GM12878 (cell line): Measurements from ENCODE around the gene DAZAP1. TPM values are rescaled to one million over a fixed set of nuclear protein-coding genes. Genes with fewer than 3 reads are reported as not detected.

ENCODE experiments used
- ATAC-seq: fragments of 200-7000 bp; cut with Tn5 transposase; 3 replicates; pipeline ENCODE4 v1.9.1; 2020; ENCODE audit warnings: mild to moderate bottlenecking, moderate library complexity
- BruUV-seq: library from RNA; stranded (reverse); fragments of 400-500 nt; replicated peaks from 2 replicates; lab custom pipeline; 2021; lab: Mats Ljungman, UMichigan
- CTCF ChIA-PET: fragments of 300-600 bp; sonication (Branson Sonifier 250); formaldehyde crosslinking; extraction: SDS; loops from one replicate; lab custom pipeline; 2021; ENCODE audit warnings: inconsistent platforms; lab: Yijun Ruan, JAX
- POLR2A ChIA-PET: fragments of 350-600 bp; formaldehyde crosslinking; extraction: SDS; loops from one replicate; lab custom pipeline; 2021; ENCODE audit warnings: inconsistent platforms; lab: Charles Lee
- RAD21 ChIA-PET: fragments of 300-600 bp; sonication (Branson Sonifier 250); formaldehyde crosslinking; loops from one replicate; lab custom pipeline; 2023; ENCODE audit warnings: antibody characterized with exemption; ENCODE audit not compliant: unreplicated experiment; lab: Charles Lee
- SMC1A ChIA-PET: fragments of 300-600 bp; sonication (Branson Sonifier 250); formaldehyde crosslinking; loops from one replicate; lab custom pipeline; 2023; ENCODE audit not compliant: unreplicated experiment, uncharacterized antibody; lab: Charles Lee
- DNase-seq: peaks from one replicate; pipeline ENCODE4 v3.0.0-alpha.2; 2011; ENCODE audit warnings: low read depth, low spot score
- FAIRE-seq: peaks from 3 replicates; lab custom pipeline; 2011; peaks lifted over from hg19 to GRCh38; lab: Jason Lieb, UNC
- H2AFZ ChIP-seq: 2 replicates; pipeline ENCODE4 v1.6.0; 2011; ENCODE audit warnings: low read depth, low read length, control low read depth; ENCODE audit not compliant: control insufficient read depth
- H3K27ac ChIP-seq: 2 replicates; pipeline ENCODE4 v1.5.1; 2011; ENCODE audit warnings: control low read depth; ENCODE audit not compliant: control insufficient read depth, insufficient read depth
- H3K27me3 ChIP-seq, 2 experiments: replicated peaks in 1 of 2; 2 replicates each; pipeline versions ENCODE4 v1.6.0 to v1.6.1; 2011; ENCODE audit warnings: low read length in 1 of 2; ENCODE audit not compliant: control insufficient read depth in 2 of 2, insufficient read depth in 2 of 2
- H3K36me3 ChIP-seq, 2 experiments: 2 replicates each; pipeline ENCODE4 v1.5.1; 2011; ENCODE audit warnings: low read length in 1 of 2; ENCODE audit not compliant: control insufficient read depth in 2 of 2, insufficient read depth in 2 of 2
- H3K4me1 ChIP-seq: 2 replicates; pipeline ENCODE4 v1.6.1; 2011; ENCODE audit warnings: mild to moderate bottlenecking, low read length, moderate library complexity, mixed read lengths; ENCODE audit not compliant: control insufficient read depth, insufficient read depth
- H3K4me2 ChIP-seq: 2 replicates; pipeline ENCODE4 v1.6.0; 2011; ENCODE audit warnings: control low read depth; ENCODE audit not compliant: control insufficient read depth, insufficient read depth
- H3K4me3 ChIP-seq: fragments of 200-600 bp; sonication (generic); 2 replicates; pipeline ENCODE4 v1.5.1; 2016
- H3K79me2 ChIP-seq: 2 replicates; pipeline ENCODE4 v1.6.0; 2011; ENCODE audit warnings: low read length; ENCODE audit not compliant: control insufficient read depth, insufficient read depth
- H3K9ac ChIP-seq: 2 replicates; pipeline ENCODE4 v1.8.0; 2011; ENCODE audit warnings: low read length, control low read depth, mixed read lengths; ENCODE audit not compliant: control insufficient read depth, insufficient read depth
- H3K9me3 ChIP-seq: replicated peaks from 3 replicates; pipeline ENCODE4 v1.5.1; 2011; ENCODE audit warnings: mild to moderate bottlenecking, low read length; ENCODE audit not compliant: control insufficient read depth, insufficient read depth
- H4K20me1 ChIP-seq: 2 replicates; pipeline ENCODE4 v1.6.0; 2011; ENCODE audit not compliant: control insufficient read depth, insufficient read depth
- BACH1 ChIP-seq: fragments of 450-650 bp; IDR thresholded peaks from 2 replicates; pipeline ENCODE4 v1.6.1; 2017; ENCODE audit warnings: mild to moderate bottlenecking, borderline replicate concordance
- NFYB ChIP-seq: IDR thresholded peaks from 2 replicates; pipeline ENCODE4 v1.6.1; 2011; ENCODE audit warnings: low read depth, mild to moderate bottlenecking, low read length, improper control_type of control experiment, moderate library complexity; ENCODE audit not compliant: insufficient read depth
- POLR2A ChIP-seq: IDR thresholded peaks from 2 replicates; pipeline ENCODE4 v1.6.1; 2011; ENCODE audit warnings: low read depth, mild to moderate bottlenecking, low read length
- RBBP5 ChIP-seq: fragments of 200-600 bp; sonication (generic); conservative IDR thresholded peaks from 2 replicates; pipeline ENCODE4 v1.6.1; 2016
- YBX1 ChIP-seq: fragments of 450-650 bp; IDR thresholded peaks from 2 replicates; pipeline ENCODE4 v1.6.1; 2016; ENCODE audit warnings: antibody characterized with exemption
- WGBS: methylation state at CpG from one replicate; pipeline ENCODE4 v1.1.6; 2016; ENCODE audit warnings: low lambda C conversion rate; ENCODE audit not compliant: insufficient replicate concordance, insufficient coverage; ENCODE audit errors: missing lambda C conversion rate; 5-methylcytosine and 5-hydroxymethylcytosine counted together
- in situ Hi-C: fragments of 300-500 bp; cut with MboI; formaldehyde crosslinking; loops from 9 replicates; pipeline ENCODE4 v1.14.3; 2018; ENCODE audit warnings: mixed read lengths
- intact Hi-C: fragments of 100-400 bp; cut with micrococcal nuclease; formaldehyde crosslinking; loops from one replicate; pipeline ENCODE4 v1.14.2; 2022; ENCODE audit not compliant: unreplicated experiment
- polyA plus RNA-seq, 11 experiments: library from polyadenylated mRNA; depleted of rRNA in 4 of 11; unstranded in 6 of 11; stranded (reverse) in 5 of 11; fragments of >200 nt; fragmentation: Nextera tagmentation in 4 of 11; fragmentation: Illumina TruSeq in 1 of 11; extraction: Ambion mirVana in 4 of 11; extraction: Trizol in 1 of 11; gene quantifications; 1 replicate in 1 of 11; 2 replicates in 10 of 11; pipeline versions ENCODE4 v1.2.1 to v1.2.3, GENCODE V29; 2011 to 2016; ENCODE audit warnings: inconsistent platforms in 2 of 11, missing spikeins in 2 of 11, low read depth in 1 of 11
- total RNA-seq, 4 experiments: library from RNA; depleted of rRNA in 3 of 4; stranded (reverse); fragments of >200 nt in 3 of 4; fragmentation: Illumina TruSeq in 1 of 4; extraction: Trizol in 1 of 4; gene quantifications; 2 replicates each; pipeline versions ENCODE4 v1.2.1 to v1.2.3, GENCODE V29; 2013 to 2021
- TF ChIP-seq, protein P1 (sequence below): fragments of 450-650 bp; IDR thresholded peaks from 2 replicates; pipeline ENCODE4 v1.6.1; 2016; ENCODE audit warnings: mild to moderate bottlenecking

The DAZAP1 gene
- total and polyA plus RNA-seq, 10 of the 15 experiments (the other 5 are each of a cell fraction or from before 2014, with no cell fraction given): 9.9 to 240 (median 92.3) TPM

DNA sequence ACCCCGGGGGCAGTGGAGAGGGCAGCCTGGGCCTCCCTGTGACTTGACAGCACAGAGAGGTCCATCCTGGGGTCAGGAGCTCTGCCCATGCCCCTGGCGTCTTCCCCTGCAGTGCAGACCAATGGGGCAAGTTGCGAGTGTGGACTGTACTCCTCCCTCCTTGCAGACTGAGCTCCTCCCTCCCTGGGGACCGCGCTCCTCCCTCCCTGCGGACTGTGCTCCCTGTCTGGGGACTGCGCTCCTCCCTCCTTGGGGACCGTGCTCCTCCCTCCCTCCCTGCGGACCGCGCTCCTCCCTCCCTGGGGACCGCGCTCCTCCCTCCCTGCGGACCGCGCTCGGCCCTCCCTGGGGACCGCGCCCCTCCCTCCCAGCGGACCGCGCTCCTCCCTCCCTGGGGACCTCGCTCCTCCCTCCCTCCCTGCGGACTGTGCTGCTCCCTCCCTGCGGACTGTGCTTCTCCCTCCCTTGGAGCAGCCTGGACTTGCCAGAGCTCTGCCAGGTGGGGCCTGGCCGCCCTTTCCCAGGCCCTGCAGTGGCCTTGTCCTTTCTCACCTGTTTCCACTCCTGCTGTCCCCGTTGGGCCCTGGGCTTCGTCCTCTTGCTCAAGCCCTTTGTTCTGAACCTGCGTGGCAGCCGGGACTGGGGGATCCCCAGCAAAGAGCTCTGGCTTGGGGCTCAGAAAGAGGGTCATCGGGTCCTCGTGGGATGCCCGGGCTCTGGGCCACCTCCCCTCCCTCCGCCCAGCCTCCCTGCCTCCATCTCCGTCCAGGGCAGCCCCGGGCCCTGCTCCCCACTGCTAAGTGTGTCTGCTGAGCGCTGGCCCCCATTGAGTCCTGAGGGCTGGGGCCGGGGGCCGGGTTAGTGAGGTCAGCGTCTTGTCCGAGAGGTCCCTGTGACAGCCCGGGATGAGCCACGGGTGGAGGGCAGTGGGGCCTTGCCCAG lies 12.9 kb upstream of the DAZAP1 start (continued):
- TF ChIP-seq, protein P1, sequence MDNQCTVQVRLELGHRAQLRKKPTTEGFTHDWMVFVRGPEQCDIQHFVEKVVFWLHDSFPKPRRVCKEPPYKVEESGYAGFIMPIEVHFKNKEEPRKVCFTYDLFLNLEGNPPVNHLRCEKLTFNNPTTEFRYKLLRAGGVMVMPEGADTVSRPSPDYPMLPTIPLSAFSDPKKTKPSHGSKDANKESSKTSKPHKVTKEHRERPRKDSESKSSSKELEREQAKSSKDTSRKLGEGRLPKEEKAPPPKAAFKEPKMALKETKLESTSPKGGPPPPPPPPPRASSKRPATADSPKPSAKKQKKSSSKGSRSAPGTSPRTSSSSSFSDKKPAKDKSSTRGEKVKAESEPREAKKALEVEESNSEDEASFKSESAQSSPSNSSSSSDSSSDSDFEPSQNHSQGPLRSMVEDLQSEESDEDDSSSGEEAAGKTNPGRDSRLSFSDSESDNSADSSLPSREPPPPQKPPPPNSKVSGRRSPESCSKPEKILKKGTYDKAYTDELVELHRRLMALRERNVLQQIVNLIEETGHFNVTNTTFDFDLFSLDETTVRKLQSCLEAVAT: no peak
- TF ChIP-seq YBX1 (no peak), NFYB (no peak), RBBP5 (no peak)

DNA sequence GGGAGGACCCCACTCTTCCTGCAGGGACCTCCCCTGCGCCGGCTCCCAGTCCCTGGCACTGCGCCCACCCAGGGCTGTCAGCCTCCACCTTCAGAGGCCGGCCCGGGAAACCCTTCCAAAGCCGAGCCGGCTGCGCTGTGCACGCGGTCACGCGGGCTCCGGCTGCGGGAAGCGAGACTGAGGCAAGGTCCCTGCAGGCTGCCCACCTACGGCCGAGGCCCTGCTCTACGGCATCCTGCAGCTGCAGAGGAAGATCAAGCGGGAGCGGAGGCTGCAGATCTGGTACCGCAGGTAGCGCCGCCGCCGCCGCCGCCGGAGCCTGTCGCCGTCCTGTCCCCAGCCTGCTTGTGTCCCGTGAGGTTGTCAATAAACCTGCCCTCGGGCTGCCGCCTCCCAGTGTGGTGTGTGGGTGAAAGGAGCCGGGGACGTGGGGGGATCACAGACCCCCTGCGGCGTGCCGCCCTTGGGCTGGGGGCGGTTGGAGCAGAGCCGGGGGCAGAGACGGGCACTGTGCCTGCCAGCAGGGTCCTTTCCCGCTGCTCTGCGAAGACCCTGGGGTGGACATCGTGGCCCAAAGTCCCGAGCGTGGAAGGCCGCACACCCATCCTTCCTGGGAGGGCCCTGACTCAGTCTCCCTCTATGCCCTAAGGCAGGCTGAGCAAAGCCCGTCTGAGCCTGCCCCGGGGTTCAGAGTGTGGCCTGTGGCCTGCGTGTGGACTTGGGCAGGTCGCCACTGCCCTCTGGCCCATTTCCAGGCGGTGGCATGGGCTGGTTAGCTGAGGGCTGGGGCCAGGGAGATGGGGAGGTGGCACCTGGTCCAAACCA lies 12.0 kb upstream of the DAZAP1 start:
- Histone ChIP-seq H3K9ac (no peak overlapping the region), H3K79me2 (no peaks in the 10 kb centered on the region; the same call in 1 of the 2 replicates), H2AFZ (no peak overlapping the region), H3K4me3 (no peak overlapping the region), H3K27me3 (no peaks in the 10 kb centered on the region), H3K27ac (no peak overlapping the region), H3K4me2 (no peak overlapping the region), H4K20me1 (no peaks in the 10 kb centered on the region), H3K36me3 (peaks cover 0 to 1% of the 10 kb centered on the region in 2 experiments), H3K4me1 (no peaks in the 10 kb centered on the region), H3K9me3 (no peaks in the 10 kb centered on the region)
- no peak for DNase-seq
- RAD21 ChIA-PET: no interaction called here
- in situ Hi-C loops (no loop called here), intact Hi-C loops (no loop called here)
- WGBS: 94% methylated on average over 42 of the region's 52 CpGs
- ATAC-seq: no peak
- CTCF ChIA-PET: no interaction called here
- no peak for FAIRE-seq
- no TSS peak for BruUV-seq
- POLR2A ChIA-PET: no interaction called here
- no peak for TF ChIP-seq BACH1
- TF ChIP-seq POLR2A: peak; percentile 13; the same call in 1 of the 2 replicates
- SMC1A ChIA-PET: no interaction called here
